Measurements from ENCODE around the gene JAZF1.

The JAZF1 gene

DNA sequence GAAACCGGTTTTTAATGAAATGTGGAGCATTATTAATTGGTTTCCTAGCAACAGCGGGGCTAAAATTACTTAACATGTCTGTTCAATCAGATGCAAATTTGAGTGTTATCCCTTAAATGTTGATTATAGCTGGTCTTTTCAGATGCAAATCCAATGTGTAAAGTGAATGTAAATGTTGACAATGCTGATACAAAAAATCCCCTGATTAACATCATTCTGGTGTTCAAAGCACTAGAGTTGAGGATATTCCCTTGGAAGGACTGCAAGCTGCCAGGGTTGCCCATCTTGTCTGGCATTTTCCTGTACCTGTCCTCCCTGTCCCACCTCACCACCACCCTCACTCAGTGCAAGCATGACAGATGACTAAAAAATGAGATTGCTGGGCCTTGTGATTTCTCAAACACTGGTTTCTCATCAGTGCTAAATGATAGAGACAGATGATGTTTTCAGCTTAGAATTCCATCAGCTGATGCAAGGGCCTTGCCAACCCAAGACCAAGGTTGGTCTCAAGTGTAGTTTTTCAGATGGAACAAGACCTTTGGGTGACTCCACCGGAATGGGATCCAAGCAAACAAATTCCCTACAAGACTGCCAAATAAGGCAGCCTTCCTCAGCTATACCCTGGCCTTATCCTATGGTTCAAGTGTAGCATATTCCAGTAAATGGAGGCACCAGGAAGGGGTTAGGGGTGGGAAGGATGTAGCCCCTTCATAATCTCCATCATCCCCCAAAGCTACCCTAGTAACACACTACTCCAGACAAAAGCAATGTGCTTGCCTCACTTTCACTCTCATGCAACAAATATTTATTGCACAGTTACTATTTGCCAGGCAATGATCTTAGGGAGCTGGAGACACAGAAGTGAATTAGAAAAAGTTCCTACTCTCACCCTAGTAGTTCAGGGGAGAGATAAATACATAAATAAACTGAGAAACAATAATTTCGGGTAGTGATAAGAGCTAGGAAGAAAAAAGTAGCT lies 54.9 kb downstream of the JAZF1 start:
- peak; percentile 57 for DNase-seq (ENCODE audit: low read depth)
- H3K4me3 ChIP-seq (replicated peaks; ENCODE audit: low read depth, low read length), result no peak overlapping the region
- TF ChIP-seq, protein P1, sequence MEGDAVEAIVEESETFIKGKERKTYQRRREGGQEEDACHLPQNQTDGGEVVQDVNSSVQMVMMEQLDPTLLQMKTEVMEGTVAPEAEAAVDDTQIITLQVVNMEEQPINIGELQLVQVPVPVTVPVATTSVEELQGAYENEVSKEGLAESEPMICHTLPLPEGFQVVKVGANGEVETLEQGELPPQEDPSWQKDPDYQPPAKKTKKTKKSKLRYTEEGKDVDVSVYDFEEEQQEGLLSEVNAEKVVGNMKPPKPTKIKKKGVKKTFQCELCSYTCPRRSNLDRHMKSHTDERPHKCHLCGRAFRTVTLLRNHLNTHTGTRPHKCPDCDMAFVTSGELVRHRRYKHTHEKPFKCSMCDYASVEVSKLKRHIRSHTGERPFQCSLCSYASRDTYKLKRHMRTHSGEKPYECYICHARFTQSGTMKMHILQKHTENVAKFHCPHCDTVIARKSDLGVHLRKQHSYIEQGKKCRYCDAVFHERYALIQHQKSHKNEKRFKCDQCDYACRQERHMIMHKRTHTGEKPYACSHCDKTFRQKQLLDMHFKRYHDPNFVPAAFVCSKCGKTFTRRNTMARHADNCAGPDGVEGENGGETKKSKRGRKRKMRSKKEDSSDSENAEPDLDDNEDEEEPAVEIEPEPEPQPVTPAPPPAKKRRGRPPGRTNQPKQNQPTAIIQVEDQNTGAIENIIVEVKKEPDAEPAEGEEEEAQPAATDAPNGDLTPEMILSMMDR (IDR thresholded peaks at IDR 0.05; ENCODE audit: low read length, missing control alignments), result no peak

GRCh38 chr7:28124413-28124812 lies 56.2 kb downstream of the JAZF1 start:
- TF ChIP-seq, protein P1 (IDR thresholded peaks at IDR 0.05; ENCODE audit: low read length, missing control alignments), result no peak
- H3K4me3 ChIP-seq (replicated peaks; ENCODE audit: low read depth, low read length), result no peak overlapping the region
- no peak for DNase-seq (ENCODE audit: low read depth)

DNA sequence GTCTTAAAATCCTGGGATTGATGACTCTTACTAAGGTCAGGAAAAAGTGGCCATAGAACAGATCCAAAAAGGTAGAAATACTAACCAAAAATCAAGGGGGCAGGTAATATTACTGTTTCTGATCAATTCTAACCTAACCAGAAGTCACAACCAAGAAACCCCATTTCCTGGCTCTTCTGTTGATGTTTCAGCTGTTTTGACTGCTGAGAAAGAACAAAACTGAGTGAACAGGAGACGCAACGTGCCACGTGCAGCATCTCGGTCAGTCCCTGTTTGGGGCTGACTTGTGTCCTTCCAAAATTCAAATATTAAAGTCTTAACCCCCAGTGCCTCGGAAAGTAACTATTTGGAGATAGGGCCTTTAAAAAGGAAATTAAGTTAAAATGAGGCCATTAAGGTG lies 56.8 kb downstream of the JAZF1 start:
- H3K4me3 ChIP-seq (replicated peaks; ENCODE audit: low read depth, low read length), result no peak overlapping the region
- TF ChIP-seq, protein P1 (IDR thresholded peaks at IDR 0.05; ENCODE audit: low read length, missing control alignments), result no peak
- DNase-seq (ENCODE audit: low read depth), result no peak

GRCh38 chr7:28121496-28121895 lies 59.1 kb downstream of the JAZF1 start:
- no peak overlapping the region for H3K4me3 ChIP-seq (replicated peaks; ENCODE audit: low read depth, low read length)
- TF ChIP-seq, protein P1 (IDR thresholded peaks at IDR 0.05; ENCODE audit: low read length, missing control alignments), result no peak
- no peak for DNase-seq (ENCODE audit: low read depth)

GRCh38 chr7:28116041-28116440 lies 64.6 kb downstream of the JAZF1 start:
- H3K4me3 ChIP-seq (replicated peaks; ENCODE audit: low read depth, low read length), result no peak overlapping the region
- TF ChIP-seq, protein P1 (IDR thresholded peaks at IDR 0.05; ENCODE audit: low read length, missing control alignments), result no peak
- DNase-seq (ENCODE audit: low read depth), result no peak

DNA sequence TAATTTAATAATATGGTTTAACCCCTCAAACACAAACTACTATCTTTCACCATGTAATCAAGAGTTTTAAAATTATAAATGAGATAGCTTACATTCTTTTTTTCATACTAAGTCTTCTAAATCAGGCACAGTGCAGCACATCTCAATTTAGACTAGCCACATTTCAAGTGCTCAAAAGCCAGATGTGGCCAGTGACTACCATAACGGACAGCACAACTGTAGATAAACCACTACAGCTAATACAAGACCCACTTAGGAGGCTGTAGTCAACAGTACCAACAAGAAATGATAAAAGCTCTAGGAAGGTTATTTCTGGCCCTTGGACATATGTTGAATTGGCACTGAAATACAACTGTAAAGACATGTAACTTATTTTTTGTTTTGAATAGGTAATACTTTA lies 65.3 kb downstream of the JAZF1 start:
- no peak overlapping the region for H3K4me3 ChIP-seq (replicated peaks; ENCODE audit: low read depth, low read length)
- DNase-seq (ENCODE audit: low read depth), result no peak
- TF ChIP-seq, protein P1 (IDR thresholded peaks at IDR 0.05; ENCODE audit: low read length, missing control alignments), result no peak
